Stimulated activated CD4-positive, alpha-beta T cell treated with anti-CD3 and anti-CD28 coated beads, Interleukin-1b, Interleukin-23, amount 100 ng/mL, for 4 hours (primary cell): ENCODE data around the gene TSGA10.
"Not testable (repeated sequence)": the region's sequence is repeated elsewhere in the genome, so short reads cannot be mapped to it uniquely, and the experiment has no call there.

ENCODE experiments used
- DNase-seq, 2 donors: peaks; one replicate each; pipeline ENCODE4 v3.0.0-alpha.2; 2020; ENCODE audit warnings: low read depth in 2 of 2

The TSGA10 gene

GRCh38 chr2:99154643-99155536, at the start of gene TSGA10, which contains the start of gene LIPT1:
Gene TSGA10 (minus strand): TSS chr2:99154942. CDS start chr2:99109439, 45,503 bp downstream.
Gene LIPT1 (plus strand): TSS chr2:99154967. CDS start chr2:99161958, 6,991 bp downstream.
- peak; percentile 85 to 87 for DNase-seq

GRCh38 chr2:99201959-99202678, 47.4 kb upstream of the TSGA10 start:
- DNase-seq: no peak

- no peak for DNase-seq
Observed at GRCh38 chr2:99200076-99200800, 45.5 kb upstream of the TSGA10 start.

- DNase-seq: no peak
Observed at GRCh38 chr2:99198103-99198841, 43.5 kb upstream of the TSGA10 start.

GRCh38 chr2:99192364-99192763, 37.6 kb upstream of the TSGA10 start:
- DNase-seq: not testable (repeated sequence)

- DNase-seq: no peak
Observed at GRCh38 chr2:99190548-99190947, 35.8 kb upstream of the TSGA10 start.

- no peak for DNase-seq
Observed at GRCh38 chr2:99188357-99188756, 33.6 kb upstream of the TSGA10 start.

- DNase-seq: no peak
Observed at GRCh38 chr2:99187011-99187410, 32.3 kb upstream of the TSGA10 start.

GRCh38 chr2:99184811-99185210, 30.1 kb upstream of the TSGA10 start:
- no peak for DNase-seq

GRCh38 chr2:99183025-99183424, 28.3 kb upstream of the TSGA10 start:
- no peak for DNase-seq

- no peak for DNase-seq
Observed at GRCh38 chr2:99181624-99182000, 26.9 kb upstream of the TSGA10 start.

GRCh38 chr2:99180755-99181623, 26.2 kb upstream of the TSGA10 start, which contains the start of the genes MITD1 and MRPL30:
Gene MITD1 (minus strand): TSS chr2:99181058. CDS start chr2:99180981, 77 bp downstream.
Gene MRPL30 (plus strand): TSS chr2:99181184. CDS start chr2:99186204, 5,020 bp downstream.
- DNase-seq: peak; percentile 70 to 86

GRCh38 chr2:99171377-99172140, 16.8 kb upstream of the TSGA10 start:
- no peak for DNase-seq

- no peak for DNase-seq
Observed at GRCh38 chr2:99169534-99169933, 14.8 kb upstream of the TSGA10 start.

- DNase-seq: no peak
Observed at GRCh38 chr2:99166218-99166617, 11.5 kb upstream of the TSGA10 start.

- DNase-seq: no peak
Observed at GRCh38 chr2:99159594-99159993, 4.9 kb upstream of the TSGA10 start.

- DNase-seq: no peak
Observed at GRCh38 chr2:99158599-99158998, 3.9 kb upstream of the TSGA10 start.

GRCh38 chr2:99156891-99157290, 2.1 kb upstream of the TSGA10 start:
- no peak for DNase-seq

GRCh38 chr2:99153921-99154604, 679 bp downstream of the TSGA10 start:
- DNase-seq: no peak
